HG02759 (cell line): ENCODE data around the gene INS.

Source experiments
- ATAC-seq: cut with Tn5 transposase; IDR thresholded peaks from one replicate; pipeline ENCODE4 v1.9.1; 2021; ENCODE audit warnings: mild to moderate bottlenecking, moderate library complexity; ENCODE audit not compliant: unreplicated experiment

The INS gene

DNA sequence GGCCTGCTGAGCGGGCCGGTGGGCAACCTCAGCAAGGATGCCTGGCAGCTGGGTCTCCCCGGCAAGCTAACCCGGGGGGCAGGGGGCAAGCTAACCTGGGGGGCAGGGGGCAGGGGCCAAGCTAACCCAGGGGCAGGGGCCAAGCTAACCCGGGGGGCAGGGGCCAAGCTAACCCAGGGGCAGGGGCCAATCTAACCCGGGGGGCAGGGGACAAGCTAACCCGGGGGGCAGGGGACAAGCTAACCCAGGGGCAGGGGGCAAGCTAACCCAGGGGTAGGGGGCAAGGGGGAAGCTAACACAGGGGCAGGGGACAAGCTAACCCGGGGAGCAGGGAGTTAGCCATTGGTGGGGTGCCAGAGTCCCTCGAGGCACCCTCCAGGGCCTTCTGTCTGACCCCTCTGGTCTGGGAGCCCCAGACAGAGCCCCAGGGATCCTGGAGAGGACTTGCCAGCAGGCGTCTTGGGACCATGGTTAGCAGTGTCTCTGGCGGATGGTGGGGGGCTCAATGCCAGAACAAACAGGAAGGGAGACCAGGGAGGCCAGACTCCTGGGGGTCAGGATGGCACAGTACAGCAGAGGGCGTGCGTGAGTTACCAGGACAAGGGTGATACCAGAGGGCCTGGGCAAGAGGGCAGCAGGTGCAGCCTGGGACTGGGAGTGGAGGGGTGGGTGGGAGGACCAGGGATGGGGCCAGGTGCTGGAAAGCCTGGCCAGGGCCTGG, 37.9 kb downstream of the INS start:
- ATAC-seq: no peak

DNA sequence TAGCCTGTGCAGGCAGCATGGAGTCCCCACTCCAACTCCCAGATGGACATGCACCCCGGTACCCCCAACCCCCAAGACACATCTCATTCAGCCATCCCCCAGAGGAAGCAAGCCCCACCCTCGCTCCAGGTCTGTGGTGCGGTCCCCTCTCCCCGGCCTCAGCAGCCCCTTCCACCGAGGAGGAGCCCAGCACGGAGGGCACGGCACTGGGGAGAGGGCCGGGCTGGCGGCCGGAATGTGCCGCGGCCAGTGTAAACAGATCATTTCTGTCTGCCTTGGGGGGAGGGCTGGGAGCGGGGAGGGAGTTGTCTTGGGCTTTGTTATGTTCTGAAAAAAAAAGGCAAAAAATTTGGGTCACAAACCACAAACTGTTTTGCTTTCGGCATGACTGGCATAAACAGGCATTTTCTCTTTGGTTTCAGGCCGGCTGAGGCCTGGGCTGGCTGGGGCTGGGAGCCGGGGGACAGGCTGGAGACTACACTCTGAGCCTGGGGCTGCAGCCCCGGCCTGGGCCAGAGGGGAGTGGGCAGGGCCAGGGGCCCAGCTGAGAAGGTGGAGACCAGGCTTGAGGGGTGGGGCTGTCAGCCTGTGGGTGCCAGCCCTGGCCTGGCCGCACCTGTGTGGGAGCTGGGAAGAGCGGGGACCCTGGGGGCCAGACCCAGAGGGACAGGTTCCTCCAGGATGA, 38.6 kb downstream of the INS start:
- no peak for ATAC-seq

DNA sequence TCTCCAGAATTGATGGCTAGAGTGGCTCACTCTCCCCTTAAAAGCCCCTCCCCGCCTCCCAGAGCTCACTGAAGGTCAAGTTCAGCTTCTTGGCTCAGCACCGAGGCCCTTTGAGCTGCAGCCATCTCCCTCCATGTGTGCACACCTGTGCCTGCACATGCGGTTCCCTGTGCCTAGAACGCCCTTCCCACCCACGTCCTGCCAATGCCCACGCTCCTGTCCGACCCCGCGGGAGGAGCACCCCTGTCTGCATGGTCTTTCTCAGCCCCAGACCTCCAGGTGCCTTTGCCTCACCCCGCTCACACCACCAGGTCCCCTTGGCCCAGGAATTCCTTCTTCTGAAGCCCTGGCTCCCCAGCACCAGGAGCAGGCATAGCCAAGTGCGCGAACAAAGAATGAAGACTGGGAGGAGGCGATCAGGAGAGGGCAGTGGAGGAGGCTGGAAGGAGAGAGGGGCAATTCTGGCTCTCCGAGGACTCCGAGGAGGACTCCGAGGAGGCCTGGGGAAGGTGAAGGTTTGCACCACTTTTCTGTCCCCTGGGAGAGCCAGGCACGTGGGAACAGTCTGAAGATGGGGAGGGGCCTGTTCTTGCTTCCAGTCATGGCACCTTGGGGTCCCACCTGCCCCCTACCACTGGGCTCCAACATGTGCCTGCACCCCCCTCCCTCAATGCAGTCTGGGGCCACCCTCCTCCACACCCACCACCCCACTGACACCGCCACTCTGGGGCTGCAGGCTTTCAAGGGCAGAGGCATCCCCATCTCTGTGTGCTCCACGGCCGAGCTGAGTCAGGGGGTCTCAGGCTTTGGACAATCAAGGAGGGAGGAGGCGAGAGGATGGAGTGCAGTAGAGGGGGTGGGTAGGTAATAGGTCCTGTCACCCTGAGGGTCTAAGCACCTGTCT, 39.5 kb downstream of the INS start:
- no peak for ATAC-seq

GRCh38 chr11:2120359-2121100, 40.5 kb downstream of the INS start:
- no peak for ATAC-seq

DNA sequence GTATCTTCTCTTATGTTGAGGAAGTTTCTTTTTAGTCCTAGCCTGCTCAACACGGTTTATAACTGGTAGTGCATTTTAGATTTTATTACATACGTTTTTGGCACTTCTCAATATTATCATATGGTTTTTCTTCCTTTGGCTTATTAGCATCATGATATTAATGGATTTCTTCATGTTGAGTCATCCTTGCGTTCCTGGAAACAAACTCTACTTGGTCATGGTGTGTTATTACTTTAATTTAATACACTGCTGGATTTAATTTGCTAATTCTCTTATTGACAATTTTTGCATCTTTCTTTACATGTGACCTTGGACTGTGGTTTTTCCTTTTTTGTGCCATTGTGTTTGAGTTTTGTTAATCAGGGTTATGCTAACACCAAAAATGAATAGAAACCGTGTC, 42.3 kb downstream of the INS start:
- no peak for ATAC-seq

GRCh38 chr11:2116680-2117079, 44.3 kb downstream of the INS start:
- no peak for ATAC-seq

DNA sequence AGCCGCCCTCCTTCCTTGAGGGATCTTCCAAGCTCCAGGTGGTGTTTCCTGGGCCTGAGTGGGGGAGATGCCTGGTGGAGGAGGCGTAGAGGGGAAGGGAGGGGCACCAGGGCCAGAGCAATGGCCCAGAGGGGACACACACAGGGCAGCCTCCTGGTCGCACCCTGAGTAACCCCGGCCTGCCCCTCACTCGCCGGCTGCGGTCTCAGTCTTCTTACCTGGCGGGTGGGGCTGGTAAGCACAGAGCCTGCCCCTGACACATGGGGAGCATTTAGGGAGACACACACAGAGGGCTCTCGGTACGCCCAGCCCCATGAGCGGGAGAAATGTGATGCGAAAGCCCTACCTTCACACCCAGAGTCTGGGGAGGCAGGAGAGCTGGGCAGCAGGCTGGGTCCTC, 45.7 kb downstream of the INS start:
- ATAC-seq: no peak

DNA sequence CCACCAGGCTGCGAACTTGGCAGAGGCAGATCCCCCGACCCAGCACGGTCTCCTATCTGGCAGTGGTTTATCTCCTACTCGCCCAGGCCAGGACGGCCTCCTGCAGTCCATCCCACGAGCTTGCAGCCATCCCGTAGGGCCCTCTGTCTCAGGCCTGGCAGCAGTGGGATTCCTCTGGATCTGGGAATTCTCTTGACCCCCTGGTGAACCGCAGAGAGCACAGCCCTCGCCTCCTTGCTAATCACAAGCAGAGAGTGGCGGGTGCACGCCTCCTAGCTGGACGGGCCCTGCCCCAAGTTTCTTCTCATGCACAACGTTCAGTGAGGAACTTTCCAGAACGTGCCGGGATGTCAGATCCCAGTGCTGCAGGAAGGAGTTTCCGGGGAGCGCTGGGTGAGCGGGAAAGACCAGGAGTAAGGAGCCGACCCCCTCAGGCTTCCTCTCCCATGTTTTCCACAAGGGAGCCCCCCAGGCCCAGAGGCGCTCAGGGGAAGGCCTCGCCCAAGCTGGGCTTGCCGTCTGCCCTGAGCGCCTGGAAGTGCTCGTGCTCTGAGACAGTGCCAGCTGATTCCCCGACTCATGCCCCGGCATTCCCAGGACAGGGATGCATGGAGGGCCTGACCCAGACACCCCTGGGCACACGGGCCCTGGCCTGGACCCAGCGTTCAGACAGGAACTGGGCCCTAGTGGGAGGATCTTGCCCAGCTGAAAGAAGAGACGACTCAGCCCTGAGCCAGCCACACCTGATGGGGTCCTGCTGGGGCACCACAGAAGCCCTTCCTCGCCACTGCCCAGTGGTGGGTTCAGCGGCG, 46.4 kb downstream of the INS start:
- no peak for ATAC-seq

DNA sequence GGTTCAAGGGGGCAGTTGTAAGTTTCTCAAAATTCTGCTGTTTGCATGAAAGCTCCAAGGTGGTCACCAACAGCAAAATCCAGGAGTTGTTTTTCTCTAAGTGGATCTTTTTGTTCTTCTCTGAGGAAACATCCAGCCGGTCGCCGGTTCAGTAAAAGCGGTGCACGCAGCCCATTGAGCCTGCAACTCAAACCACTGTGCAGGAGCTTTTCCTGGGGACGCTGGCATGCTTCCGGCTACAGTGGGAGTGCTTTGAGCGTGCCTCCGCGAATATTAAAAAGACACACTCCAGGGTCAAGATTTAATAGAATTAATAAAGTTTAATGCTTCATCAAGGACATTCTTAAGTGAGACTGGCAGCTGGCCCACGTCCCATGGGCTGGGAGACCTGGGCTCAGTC, 47.2 kb downstream of the INS start:
- ATAC-seq: no peak

- ATAC-seq: no peak
These were observed 50.5 kb downstream of the INS start for GRCh38 chr11:2110521-2110920.
